GM18520 (cell line): ENCODE measurements around the gene SORCS1.

Experiments used
- ATAC-seq: cut with Tn5 transposase; IDR thresholded peaks from one replicate; pipeline ENCODE4 v1.9.1; 2021; ENCODE audit not compliant: unreplicated experiment

Gene SORCS1

DNA sequence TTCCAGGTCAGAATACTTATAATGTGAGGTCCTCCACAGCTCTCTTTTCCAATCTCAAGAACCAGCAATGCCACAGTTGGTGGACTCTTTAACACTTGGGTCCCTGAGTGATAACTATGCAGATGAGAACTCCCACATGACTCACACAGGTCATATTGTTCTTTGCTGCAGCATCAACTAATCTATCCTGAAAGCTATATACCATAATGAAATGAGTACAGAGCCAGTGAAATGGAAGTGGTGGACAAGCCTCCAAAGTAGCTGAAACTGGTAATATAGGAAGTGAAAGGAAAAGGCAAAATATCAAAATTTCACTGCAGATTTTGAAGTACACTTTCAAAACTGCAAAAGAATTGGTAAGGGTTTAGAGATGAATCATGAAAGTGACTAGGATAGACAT is 45.6 kb downstream of the SORCS1 start:
- ATAC-seq = no peak

DNA sequence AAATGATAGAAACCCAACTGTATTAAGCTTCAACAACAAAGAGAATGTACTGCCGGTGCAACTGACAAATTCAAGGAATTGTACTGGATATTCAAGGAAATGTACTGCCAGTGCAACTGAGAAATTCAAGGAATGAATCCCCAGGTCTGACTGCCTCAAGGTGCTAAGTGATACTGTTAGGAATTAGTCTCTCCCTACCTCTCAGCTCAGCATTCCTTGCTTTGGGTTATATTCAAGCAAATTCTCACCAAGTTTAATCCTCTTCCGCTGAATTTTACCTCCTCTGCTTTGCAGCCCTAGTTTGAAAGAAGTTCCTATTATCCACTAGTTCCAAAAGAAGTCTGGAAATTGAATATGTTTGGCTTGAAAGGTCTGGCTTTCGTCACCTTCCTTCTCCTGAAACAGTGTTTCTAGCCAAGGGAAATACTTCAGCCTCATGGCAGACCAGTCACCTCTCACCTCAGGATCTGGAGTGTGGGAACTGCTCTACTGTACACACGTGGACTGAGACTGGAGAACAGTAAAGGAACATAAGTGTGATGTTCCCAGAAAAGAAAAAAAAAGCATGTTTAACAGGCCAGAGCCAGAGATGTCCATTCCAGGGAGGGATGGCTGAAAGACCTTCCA is 60.4 kb downstream of the SORCS1 start:
- ATAC-seq = no peak

DNA sequence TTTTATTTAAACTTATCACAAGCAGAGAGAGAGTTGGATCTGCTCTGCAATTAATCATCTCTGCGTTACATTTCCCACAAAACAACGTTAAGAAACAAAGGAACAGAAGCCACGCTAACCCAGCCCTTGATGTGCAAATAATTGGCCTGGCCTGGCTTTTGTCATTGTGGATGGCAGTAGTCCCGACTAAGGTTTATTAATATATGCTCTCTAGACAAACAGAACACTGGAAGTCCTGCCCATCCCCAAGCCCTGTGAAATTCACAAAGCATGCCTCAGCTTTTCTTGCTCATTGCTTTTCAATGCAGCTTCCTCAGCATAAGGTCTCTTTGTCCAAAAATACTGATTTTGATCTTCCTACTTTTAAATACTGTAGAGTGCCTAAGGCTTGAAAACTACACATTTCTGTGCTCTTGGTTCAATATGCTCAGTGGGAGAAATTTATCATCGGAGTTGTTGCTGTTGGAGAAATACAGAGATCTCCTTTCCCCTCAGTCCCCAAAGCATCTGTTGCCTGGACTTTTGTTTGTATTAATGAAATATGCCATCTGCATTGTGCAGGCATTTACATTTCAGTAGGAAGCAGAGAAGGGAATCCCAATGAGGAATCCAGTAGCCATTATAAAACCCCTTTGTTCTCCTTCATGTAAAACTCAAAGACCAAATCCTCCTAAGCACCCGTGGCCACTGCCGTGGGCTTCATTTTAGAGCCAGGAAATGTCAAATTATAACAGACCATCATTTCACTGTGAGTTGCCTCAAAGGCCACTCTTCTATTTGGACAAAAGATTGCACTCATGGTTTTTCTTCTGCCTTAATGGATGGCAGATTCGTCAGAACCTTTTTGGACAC is 61.1 kb downstream of the SORCS1 start:
- ATAC-seq = no peak

DNA sequence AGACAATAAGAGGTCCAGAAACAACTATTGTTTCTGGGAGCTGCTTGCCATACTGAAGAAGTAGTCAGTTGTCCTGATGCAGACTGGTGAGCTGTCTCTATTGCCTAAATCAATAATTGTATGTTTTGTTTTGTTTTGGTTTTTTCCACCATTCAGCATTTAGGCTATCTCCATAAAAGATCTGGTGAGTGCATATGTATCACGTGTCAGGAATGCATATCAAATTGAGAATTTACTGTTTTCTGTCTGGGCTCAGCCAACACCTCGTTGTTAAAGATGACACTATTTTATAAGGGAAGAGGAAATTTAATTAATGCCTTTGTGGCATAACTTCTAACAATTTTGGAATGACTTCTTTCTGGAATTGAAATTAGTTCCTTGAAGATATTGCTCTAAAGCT is 66.2 kb downstream of the SORCS1 start:
- no peak for ATAC-seq

DNA sequence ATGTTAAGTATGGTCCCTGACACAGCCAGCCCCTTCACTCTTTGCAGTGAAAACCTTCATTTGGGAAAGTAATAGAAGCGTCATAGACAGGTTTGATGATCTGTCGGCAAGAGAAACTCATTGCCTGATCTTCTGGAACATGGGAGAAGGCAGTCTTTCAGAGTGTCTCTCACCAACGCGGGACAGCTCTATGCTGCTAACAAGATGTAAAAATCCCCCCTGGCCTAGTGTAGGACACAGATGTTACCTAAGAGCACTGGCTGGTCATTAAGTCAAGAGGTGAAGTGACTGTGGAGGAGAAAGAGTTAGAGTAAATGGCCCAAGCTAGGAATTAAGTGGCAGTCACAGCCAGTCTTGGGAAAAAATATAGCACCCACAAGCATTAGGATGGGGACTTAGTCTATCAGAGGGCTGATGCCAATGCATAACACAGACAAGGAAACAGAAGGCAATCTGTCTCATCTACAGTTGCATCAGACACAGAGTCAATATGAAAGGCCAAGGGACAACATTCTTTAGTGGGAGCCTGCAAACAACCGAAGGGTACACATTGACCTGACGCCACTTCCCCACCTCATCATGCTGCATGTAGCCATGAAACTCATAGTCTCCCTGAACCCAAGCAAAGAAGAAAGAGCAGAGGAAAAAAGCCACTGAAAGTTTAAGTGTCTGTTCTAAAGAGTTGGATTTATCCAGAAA is 69.5 kb downstream of the SORCS1 start:
- ATAC-seq = no peak

DNA sequence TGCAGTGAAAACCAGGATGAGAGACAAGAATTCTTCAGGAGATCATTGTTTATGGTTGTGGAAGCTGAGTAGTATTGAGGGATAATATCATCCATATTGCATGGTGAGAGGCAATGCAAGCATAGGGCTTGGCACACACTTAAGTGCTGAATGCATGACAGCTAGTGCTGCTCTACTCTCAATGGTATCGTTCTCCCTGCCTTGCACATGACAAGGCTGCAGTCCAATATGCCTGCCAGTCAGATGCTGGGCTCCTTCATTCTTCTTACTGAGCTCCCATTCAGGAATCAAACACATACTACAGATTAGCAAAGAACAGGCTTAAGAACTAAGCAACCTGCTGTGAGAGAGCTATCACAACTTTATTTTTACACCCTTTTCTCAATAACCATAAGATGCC is 72.2 kb downstream of the SORCS1 start:
- no peak for ATAC-seq

DNA sequence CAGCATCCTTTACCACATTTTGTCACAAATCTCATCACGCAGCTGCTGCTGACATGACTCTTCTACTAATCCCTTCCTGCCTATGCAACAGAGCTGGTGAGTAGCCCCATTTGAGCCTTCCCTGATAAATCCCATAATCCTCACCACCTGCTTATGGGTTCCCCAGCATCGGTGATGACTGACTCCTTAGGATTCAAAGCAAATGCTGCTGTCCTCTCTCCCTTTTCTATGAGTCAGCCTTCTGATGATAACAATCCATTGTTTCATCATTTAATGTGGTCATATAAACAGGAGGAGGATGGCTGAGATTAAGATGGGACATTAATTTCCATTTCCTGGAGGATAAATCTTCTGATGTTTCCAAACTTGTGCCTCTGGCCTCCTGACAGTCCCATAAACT is 73.4 kb downstream of the SORCS1 start:
- no peak for ATAC-seq

DNA sequence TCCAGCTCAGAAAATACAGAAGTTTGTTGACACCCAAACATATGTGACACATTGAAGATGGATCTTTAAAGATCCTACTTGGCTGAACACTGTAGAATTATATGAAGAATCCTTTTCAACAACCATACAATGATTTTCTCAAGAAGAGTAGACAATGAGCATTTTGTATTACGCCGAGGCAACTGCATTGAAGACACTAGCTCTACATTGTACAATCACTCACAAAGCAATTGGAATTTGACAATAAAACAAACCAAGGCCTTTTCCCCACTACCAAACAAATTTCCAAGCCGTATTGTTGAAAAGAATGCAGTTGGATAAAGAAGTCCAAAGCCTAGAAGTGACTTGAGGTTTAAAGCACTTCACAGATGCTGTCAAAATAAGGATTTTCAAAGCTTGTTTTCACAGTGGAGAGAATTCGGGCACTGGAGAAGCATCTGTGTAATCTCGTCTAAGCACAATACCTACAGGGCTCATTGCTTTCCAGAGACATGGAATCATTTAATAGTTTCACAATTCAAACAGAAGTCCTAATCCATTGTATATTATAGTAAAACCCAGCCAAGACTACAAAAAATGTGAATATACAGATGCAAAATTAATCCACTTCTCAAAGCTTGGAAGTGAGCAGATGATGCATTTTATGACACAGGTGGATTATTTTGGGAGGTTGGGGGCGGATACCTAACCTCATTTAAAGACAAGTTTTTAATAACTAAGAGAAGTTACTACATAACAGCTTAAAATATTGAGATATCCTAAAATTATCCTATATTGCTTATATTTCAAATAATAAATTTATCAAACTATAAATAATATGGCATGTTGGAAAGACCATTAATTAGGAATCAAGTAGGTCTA is 78.6 kb downstream of the SORCS1 start:
- no peak for ATAC-seq

DNA sequence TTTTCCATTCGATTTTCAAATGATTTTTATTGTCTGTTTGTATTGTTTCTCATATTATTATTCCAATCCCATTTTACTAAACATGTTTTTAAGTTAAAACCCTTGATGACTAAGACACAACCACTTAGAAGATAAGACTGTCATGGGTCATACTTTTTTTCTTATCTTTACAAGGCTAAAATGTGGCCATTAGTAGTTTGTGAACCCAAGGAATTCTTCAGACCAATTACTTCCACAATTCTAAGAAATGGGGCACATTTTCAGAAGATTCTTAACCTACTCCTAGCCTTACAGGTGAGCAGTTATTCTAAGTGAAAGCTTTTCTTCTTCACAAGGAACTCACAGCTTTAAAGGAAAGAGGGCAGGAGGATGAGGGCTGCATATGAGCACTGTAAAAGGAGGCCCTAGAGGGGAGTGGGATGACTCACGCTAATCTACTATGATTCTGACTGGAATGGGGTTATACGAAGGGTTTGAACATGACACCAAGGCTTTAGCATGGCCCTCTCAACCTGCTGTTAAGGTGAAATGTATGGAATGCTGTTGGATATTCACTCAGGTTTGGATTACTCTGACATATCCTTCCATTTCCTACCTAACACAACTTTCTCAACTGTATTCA is 81.0 kb downstream of the SORCS1 start:
- ATAC-seq = no peak

DNA sequence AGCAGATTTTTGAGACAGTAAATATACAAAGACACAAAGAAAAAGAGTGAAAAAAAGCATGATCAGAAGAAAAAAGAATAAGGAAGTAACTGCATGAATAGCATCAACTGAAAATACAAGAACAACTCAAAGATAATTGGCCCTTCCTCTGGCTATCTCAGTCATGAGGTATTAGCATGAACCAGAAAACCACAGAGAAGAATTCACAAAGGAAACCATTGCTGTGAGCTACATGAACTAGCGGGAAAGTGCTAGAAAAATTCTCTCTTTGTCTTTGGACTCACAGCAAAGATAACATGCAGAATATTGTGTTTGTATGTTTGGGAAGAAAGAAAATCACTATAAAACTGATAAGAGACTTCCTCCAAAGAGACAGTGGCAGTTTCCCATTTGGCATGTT is 82.9 kb downstream of the SORCS1 start:
- ATAC-seq = no peak

DNA sequence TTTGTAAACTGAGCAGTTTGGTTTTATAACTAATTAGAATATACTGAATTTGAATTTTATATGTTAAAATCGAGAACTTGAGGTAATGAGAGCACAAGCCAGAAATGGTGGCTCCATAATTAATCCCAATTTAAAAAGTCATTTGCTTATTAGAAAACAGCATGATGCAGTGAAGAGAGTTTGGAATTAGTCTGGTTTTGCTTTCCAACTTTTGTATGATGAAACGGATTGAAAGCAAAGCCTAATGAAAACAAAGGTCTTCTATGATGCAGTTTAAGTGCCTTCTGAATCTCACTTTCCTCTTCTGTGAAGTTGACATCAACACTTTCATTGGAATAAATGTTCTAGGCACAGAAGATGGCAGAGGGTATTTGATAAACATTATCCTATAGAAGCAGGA is 89.4 kb downstream of the SORCS1 start:
- ATAC-seq = no peak

DNA sequence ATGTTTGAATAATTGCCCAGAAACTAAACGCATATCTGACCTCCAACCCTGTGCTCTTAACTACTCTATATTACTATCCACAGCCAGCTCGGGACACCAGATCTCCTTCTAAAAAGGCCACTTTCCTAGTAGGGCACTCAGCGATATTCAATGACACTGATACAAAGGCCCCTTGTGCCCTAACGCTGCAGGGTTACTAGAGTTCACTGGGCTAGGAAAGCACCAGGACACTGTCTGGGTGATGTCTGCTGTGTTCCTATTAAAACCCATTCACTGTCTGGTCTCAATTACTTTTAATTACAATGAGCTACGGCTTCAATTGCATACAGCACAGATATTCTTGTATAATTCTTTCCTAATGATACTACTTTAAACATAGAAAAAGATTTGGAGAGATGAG is 91.7 kb downstream of the SORCS1 start:
- no peak for ATAC-seq

DNA sequence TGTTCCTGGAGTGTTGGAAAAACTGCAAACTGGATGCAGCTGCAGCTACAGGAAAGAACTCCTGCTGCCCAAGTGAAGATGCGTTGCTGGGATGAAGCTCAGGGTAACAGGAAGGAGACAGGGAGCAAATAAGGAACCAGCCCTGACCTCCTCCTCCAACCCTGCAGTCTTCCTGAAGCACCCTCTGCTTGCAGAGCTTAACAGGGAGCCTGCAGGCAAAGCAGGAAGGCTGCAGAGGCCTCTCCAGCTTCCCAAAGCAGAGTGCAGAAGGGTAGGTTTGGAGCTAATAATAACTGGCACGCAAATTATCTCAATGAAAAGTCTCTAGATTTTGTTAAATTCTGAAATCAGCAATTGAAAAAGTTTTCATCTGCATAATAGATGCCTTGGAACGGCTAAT is 92.5 kb downstream of the SORCS1 start:
- ATAC-seq = no peak

DNA sequence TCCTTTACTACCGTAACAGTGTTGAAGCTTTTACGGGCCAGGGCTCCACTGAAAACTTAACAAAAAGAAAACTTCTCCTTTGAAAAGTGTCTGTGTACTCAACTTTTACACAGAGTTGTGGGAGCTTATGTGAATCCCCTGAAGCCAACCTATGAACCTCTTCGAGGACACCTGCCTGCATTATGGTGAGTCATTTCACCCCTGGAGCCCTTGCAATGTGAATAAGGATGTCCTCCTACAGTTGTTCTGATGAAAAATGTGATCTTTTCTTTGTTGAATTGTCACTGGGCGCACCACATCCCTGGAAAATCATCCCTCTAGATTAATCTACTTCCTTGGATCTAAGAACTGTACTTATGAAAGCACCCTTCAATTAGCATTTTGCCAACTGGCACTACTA is 93.2 kb downstream of the SORCS1 start:
- no peak for ATAC-seq

DNA sequence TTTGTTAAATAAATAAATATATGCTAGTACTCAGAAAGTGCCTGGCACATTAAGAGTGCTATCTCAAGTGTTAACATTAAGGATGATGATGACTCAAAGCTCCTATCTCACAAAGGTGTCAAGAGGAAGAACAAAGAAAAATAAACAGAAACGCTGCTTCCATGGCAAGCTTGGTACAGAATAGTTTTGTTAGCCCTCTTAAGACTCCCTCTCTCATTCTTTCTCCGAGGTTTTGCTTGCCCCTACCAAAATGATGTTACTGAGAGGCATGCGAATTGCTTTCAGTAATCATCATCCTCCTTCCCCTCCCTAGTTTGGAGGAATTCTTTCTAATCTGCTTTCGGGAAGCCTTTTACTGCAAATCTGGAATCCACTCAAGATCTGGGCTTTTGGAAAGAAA is 96.7 kb downstream of the SORCS1 start:
- ATAC-seq = no peak

DNA sequence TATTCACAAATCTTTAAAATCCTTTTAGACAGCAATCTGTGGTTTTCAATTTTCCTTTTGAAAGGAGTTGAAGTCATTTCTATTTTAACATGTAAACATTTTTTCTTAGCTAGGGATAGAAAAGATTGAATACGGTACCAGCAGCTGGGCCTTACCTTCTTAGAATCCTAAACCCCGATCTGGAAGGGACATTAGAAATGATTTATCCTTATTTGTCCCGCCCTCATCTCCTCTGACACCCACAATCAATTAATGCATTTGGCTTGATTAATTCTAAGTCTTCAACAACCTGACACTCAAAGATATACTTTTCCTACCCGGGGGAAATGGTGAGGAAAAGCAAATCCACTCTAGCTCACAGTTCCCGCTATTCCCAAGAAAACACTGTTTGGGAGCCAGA is 100.4 kb downstream of the SORCS1 start:
- no peak for ATAC-seq

DNA sequence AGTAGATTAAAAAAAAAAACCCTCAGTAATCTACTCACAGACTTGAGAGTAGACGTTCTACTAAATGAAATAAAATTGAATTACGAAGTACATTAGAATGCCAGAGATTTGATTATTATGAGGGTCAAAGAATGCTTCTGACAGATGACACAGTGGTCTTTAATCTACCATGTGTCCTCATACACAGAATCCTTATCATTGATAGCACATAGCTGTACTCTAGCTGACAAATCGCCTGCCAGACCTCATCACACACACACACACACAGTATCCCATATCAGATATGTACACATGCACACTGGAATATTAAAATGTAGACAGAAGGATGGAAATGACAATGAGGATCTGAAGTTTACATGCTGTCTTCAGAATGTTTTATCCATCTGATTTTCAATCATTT is 104.6 kb downstream of the SORCS1 start:
- no peak for ATAC-seq

DNA sequence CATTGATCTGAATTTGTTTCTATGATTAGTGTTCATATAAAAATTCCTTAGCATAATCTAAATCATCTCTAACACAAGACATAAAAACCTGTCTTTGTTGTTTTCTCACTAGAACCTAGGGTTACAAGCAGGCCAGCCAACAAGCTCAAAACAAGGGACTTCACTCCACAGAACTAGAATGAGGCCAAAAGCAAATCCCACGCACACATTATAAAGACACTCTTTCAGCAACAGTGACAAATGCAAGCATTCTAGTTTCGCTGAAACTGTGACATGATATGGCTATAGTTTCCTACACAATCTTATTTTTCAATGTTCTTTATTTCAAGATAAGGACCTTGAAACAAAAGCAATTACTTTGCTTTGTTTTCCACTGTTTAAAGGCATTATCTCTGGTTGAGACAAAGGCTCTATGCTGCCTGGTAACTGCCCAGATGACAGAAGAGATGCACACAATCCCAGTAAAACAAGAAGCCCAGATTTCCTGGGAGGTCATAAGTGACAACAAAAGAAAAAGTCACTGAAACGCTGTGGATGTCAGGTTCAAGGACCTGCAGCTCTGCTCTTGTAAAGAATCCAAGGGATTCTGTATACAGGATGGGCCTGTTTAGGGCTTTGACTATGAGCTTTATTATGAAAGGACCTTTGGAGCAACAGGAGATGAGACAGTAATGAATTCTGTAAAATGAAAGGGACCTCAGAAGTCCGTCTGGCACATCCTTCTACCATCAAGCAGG is 105.3 kb downstream of the SORCS1 start:
- ATAC-seq = no peak

DNA sequence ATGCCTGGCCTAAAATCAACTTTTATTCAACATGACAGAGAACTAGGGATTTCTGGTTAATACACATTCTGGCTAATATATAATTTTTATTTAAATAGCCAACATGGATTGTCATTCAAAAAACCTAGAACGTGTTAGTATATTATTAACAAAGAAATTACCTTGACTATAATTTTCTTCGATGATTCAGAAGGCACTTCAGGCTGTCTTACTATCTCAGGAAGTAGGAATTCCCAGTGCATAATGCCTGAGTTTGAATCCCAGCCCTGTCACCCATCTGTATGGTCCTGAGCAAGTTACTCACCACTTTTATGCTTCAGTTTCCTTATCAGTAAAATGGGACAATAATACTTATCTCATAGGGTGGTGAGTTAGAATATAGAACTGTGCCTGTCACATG is 106.2 kb downstream of the SORCS1 start:
- no peak for ATAC-seq

DNA sequence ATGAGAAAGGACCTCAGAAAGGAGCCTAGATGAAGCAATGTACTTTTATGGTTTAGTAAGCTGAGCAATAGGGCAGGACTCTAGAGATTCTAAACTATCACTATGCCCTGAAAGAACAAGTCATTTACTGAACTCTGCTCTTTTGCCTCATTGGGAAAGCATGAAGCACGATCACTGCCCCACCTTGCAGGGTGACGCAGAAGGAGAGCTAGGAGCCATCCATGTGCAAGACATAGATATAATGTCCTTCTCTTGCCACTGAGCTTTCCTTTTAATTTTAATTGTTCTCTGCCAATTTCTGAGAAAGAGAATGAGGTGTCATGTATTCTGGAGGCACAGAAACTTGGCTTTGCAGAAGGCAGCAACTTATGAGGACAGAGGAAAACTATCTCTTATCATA is 108.3 kb downstream of the SORCS1 start:
- no peak for ATAC-seq
